HEK293 (cell line): Measurements from ENCODE around the gene POSTN.

ENCODE experiments used
- CTCF ChIA-PET: fragments of 350-600 bp; formaldehyde crosslinking; extraction: SDS; loops from one replicate; lab custom pipeline; 2021; ENCODE audit warnings: antibody characterized with exemption; lab: Yijun Ruan, JAX
- POLR2A ChIA-PET: fragments of 300-600 bp; formaldehyde crosslinking; extraction: SDS; loops from one replicate; lab custom pipeline; 2020; ENCODE audit warnings: antibody characterized with exemption, inconsistent platforms; lab: Yijun Ruan, JAX
- H3K27ac ChIP-seq: fragments of 200-500 bp; sonication (Bioruptor generic); 2 replicates; pipeline ENCODE4 v1.5.1; 2014; ENCODE audit warnings: low read depth, low read length, control low read depth, inconsistent platforms; ENCODE audit errors: extremely low read depth
- H3K36me3 ChIP-seq, 2 experiments: fragments of 200-500 bp in 1 of 2; sonication (Bioruptor generic) in 1 of 2; 1 replicate in 1 of 2; 2 replicates in 1 of 2; pipeline ENCODE4 v1.5.1; 2014 to 2017; ENCODE audit warnings: inconsistent platforms in 2 of 2, low read length in 2 of 2; ENCODE audit not compliant: control insufficient read depth in 2 of 2, insufficient read depth in 1 of 2
- H3K4me1 ChIP-seq: fragments of 200-500 bp; sonication (Bioruptor generic); 2 replicates; pipeline ENCODE4 v1.5.1; 2014; ENCODE audit warnings: mild to moderate bottlenecking, low read length, inconsistent platforms; ENCODE audit not compliant: control insufficient read depth, insufficient read depth
- H3K4me3 ChIP-seq: 2 replicates; pipeline ENCODE4 v1.5.1; 2011; ENCODE audit warnings: low read depth, mild to moderate bottlenecking, control low read depth, low read length, moderate library complexity
- H3K9me3 ChIP-seq: fragments of 200-500 bp; sonication (Bioruptor generic); 2 replicates; pipeline ENCODE4 v1.5.1; 2014; ENCODE audit warnings: low read depth, low read length, inconsistent platforms; ENCODE audit not compliant: control insufficient read depth, insufficient read depth
- GLIS2 ChIP-seq: fragments of 450-650 bp; formaldehyde crosslinking; IDR thresholded peaks from 2 replicates; pipeline ENCODE4 v1.5.1; 2016; ENCODE audit warnings: missing biosample characterization, missing genetic modification characterization
- IKZF3 ChIP-seq: fragments of 450-650 bp; IDR thresholded peaks from 2 replicates; pipeline ENCODE4 v1.5.0; 2018; ENCODE audit warnings: missing biosample characterization, mild to moderate bottlenecking, missing genetic modification characterization, moderate library complexity
- KLF8 ChIP-seq: fragments of 450-650 bp; formaldehyde crosslinking; IDR thresholded peaks from 2 replicates; pipeline ENCODE4 v1.5.1; 2016; ENCODE audit warnings: missing biosample characterization, missing genetic modification characterization
- SP3 ChIP-seq: fragments of 450-650 bp; formaldehyde crosslinking; IDR thresholded peaks from 2 replicates; pipeline ENCODE4 v1.5.1; 2016; ENCODE audit warnings: missing biosample characterization, missing genetic modification characterization
- TCF7L2 ChIP-seq: IDR thresholded peaks from 2 replicates; pipeline ENCODE4 v1.6.1; 2011; ENCODE audit warnings: low read depth, mild to moderate bottlenecking, inconsistent platforms, low read length, moderate library complexity, borderline replicate concordance
- YY1 ChIP-seq: fragments of 450-650 bp; formaldehyde crosslinking; IDR thresholded peaks from 2 replicates; pipeline ENCODE4 v1.5.1; 2018; ENCODE audit warnings: missing biosample characterization, missing genetic modification characterization
- ZFP37 ChIP-seq: fragments of 450-650 bp; formaldehyde crosslinking; IDR thresholded peaks from 2 replicates; pipeline ENCODE4 v1.5.1; 2016; ENCODE audit warnings: missing biosample characterization, missing genetic modification characterization
- ZIC2 ChIP-seq: fragments of 450-650 bp; formaldehyde crosslinking; IDR thresholded peaks from 2 replicates; pipeline ENCODE4 v1.5.1; 2016; ENCODE audit warnings: missing biosample characterization, missing genetic modification characterization
- ZNF155 ChIP-seq: fragments of 450-650 bp; formaldehyde crosslinking; IDR thresholded peaks from 2 replicates; pipeline ENCODE4 v1.5.1; 2016; ENCODE audit warnings: missing biosample characterization, missing genetic modification characterization
- ZNF175 ChIP-seq: fragments of 450-650 bp; formaldehyde crosslinking; IDR thresholded peaks from 2 replicates; pipeline ENCODE4 v1.5.1; 2016; ENCODE audit warnings: missing biosample characterization, missing genetic modification characterization
- ZNF202 ChIP-seq: fragments of 450-650 bp; formaldehyde crosslinking; IDR thresholded peaks from 2 replicates; pipeline ENCODE4 v1.5.1; 2016; ENCODE audit warnings: missing biosample characterization, missing genetic modification characterization, borderline replicate concordance
- ZNF24 ChIP-seq: fragments of 450-650 bp; formaldehyde crosslinking; IDR thresholded peaks from 2 replicates; pipeline ENCODE4 v1.5.1; 2016; ENCODE audit warnings: missing biosample characterization, missing genetic modification characterization
- ZNF530 ChIP-seq: fragments of 450-650 bp; formaldehyde crosslinking; IDR thresholded peaks from 2 replicates; pipeline ENCODE4 v1.5.1; 2016; ENCODE audit warnings: low read depth, missing biosample characterization, missing genetic modification characterization
- ZNF544 ChIP-seq: fragments of 450-650 bp; formaldehyde crosslinking; IDR thresholded peaks from 2 replicates; pipeline ENCODE4 v1.5.0; 2017; ENCODE audit warnings: missing biosample characterization, missing genetic modification characterization
- ZNF548 ChIP-seq: fragments of 450-650 bp; formaldehyde crosslinking; IDR thresholded peaks from 2 replicates; pipeline ENCODE4 v1.5.1; 2016; ENCODE audit warnings: missing biosample characterization, missing genetic modification characterization
- ZNF670 ChIP-seq: fragments of 450-650 bp; formaldehyde crosslinking; IDR thresholded peaks from 2 replicates; pipeline ENCODE4 v1.5.1; 2016; ENCODE audit warnings: missing biosample characterization, missing genetic modification characterization, low read depth
- ZNF747 ChIP-seq: fragments of 450-650 bp; formaldehyde crosslinking; IDR thresholded peaks from 2 replicates; pipeline ENCODE4 v1.5.1; 2016; ENCODE audit warnings: missing biosample characterization, missing genetic modification characterization
- TF ChIP-seq, protein P1 (sequence below): fragments of 450-650 bp; formaldehyde crosslinking; IDR thresholded peaks from 2 replicates; pipeline ENCODE4 v1.5.1; 2016; ENCODE audit warnings: missing biosample characterization, missing genetic modification characterization
- TF ChIP-seq, protein P2 (sequence below): fragments of 450-650 bp; formaldehyde crosslinking; IDR thresholded peaks from 2 replicates; pipeline ENCODE4 v1.5.1; 2016; ENCODE audit warnings: missing biosample characterization, missing genetic modification characterization, low read depth
- TF ChIP-seq, protein P3 (sequence below): fragments of 450-650 bp; formaldehyde crosslinking; IDR thresholded peaks from 2 replicates; pipeline ENCODE4 v1.5.1; 2016; ENCODE audit warnings: missing biosample characterization, missing genetic modification characterization, low read depth
- TF ChIP-seq, protein P4 (sequence below): fragments of 450-650 bp; formaldehyde crosslinking; IDR thresholded peaks from 2 replicates; pipeline ENCODE4 v1.5.1; 2017; ENCODE audit warnings: missing biosample characterization, missing genetic modification characterization

The POSTN gene

DNA sequence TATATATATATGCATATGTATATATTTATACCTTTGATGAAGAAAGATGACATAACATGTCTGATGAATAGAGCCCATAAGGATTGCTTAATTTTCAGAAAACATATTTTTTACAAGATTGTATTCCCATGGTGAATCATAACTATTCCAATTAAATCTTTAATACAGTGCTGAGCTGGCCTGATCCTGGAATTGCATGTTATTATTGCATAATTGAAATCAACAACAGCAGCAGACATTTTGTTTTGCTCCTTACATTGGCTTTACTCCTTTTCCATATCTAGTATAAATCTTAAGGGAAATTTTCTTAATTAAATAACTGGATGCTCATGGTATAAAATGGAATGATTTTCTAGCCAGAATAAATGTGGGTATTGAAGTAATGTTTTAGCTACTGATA lies 22.0 kb downstream of the POSTN start (continued):
- TF ChIP-seq, protein P1, sequence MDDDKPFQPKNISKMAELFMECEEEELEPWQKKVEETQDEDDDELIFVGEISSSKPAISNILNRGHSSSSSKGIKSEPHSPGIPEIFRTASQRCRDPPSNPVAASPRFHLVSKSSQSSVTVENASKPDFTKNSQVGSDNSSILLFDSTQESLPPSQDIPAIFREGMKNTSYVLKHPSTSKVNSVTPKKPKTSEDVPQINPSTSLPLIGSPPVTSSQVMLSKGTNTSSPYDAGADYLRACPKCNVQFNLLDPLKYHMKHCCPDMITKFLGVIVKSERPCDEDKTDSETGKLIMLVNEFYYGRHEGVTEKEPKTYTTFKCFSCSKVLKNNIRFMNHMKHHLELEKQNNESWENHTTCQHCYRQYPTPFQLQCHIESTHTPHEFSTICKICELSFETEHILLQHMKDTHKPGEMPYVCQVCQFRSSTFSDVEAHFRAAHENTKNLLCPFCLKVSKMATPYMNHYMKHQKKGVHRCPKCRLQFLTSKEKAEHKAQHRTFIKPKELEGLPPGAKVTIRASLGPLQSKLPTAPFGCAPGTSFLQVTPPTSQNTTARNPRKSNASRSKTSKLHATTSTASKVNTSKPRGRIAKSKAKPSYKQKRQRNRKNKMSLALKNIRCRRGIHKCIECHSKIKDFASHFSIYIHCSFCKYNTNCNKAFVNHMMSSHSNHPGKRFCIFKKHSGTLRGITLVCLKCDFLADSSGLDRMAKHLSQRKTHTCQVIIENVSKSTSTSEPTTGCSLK (tag by site-specific recombination), result no peak
- TF ChIP-seq YY1 (no peak), ZNF747 (tag by site-specific recombination) (no peak), ZNF202 (tag by site-specific recombination) (no peak), ZNF155 (tag by site-specific recombination) (no peak), ZNF24 (tag by site-specific recombination) (no peak)

DNA sequence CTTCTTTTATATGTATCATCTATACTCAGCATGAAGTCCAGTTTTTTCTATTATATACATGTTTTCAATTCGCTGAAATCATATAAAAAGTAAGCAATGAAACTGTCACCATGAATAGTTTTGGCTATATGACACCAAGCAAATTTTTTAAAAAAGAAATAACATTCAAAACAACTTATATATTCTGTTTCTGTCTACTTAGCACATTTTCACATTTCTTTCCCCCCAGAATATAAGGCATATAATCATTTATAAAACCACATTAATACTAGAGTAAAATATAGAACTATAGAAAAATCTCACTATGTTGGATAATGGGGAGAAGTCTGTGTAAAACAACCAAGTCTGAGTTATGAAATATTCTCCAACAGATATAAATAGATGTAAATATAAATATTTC lies 33.1 kb downstream of the POSTN start:
- POLR2A ChIA-PET, result no interaction called here
- Histone ChIP-seq H3K4me1 (no peaks in the 10 kb centered on the region), H3K4me3 (no peak overlapping the region), H3K36me3 (no peaks in the 10 kb centered on the region), H3K9me3 (no peaks in the 10 kb centered on the region), H3K27ac (no peak overlapping the region)
- TF ChIP-seq, protein P2, sequence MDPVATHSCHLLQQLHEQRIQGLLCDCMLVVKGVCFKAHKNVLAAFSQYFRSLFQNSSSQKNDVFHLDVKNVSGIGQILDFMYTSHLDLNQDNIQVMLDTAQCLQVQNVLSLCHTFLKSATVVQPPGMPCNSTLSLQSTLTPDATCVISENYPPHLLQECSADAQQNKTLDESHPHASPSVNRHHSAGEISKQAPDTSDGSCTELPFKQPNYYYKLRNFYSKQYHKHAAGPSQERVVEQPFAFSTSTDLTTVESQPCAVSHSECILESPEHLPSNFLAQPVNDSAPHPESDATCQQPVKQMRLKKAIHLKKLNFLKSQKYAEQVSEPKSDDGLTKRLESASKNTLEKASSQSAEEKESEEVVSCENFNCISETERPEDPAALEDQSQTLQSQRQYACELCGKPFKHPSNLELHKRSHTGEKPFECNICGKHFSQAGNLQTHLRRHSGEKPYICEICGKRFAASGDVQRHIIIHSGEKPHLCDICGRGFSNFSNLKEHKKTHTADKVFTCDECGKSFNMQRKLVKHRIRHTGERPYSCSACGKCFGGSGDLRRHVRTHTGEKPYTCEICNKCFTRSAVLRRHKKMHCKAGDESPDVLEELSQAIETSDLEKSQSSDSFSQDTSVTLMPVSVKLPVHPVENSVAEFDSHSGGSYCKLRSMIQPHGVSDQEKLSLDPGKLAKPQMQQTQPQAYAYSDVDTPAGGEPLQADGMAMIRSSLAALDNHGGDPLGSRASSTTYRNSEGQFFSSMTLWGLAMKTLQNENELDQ (tag by site-specific recombination), result no peak
- TF ChIP-seq SP3 (tag by site-specific recombination) (no peak), KLF8 (tag by site-specific recombination) (no peak), ZNF544 (tag by site-specific recombination) (no peak), GLIS2 (tag by site-specific recombination) (no peak), ZNF530 (no peak), ZFP37 (tag by site-specific recombination) (no peak), ZNF548 (tag by site-specific recombination) (no peak), ZNF175 (tag by site-specific recombination) (no peak), ZIC2 (no peak), TCF7L2 (no peak), ZNF670 (tag by site-specific recombination) (no peak), IKZF3 (tag by site-specific recombination) (no peak)
- TF ChIP-seq, protein P3, sequence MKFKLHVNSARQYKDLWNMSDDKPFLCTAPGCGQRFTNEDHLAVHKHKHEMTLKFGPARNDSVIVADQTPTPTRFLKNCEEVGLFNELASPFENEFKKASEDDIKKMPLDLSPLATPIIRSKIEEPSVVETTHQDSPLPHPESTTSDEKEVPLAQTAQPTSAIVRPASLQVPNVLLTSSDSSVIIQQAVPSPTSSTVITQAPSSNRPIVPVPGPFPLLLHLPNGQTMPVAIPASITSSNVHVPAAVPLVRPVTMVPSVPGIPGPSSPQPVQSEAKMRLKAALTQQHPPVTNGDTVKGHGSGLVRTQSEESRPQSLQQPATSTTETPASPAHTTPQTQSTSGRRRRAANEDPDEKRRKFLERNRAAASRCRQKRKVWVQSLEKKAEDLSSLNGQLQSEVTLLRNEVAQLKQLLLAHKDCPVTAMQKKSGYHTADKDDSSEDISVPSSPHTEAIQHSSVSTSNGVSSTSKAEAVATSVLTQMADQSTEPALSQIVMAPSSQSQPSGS (tag by site-specific recombination), result no peak
- TF ChIP-seq, protein P4, sequence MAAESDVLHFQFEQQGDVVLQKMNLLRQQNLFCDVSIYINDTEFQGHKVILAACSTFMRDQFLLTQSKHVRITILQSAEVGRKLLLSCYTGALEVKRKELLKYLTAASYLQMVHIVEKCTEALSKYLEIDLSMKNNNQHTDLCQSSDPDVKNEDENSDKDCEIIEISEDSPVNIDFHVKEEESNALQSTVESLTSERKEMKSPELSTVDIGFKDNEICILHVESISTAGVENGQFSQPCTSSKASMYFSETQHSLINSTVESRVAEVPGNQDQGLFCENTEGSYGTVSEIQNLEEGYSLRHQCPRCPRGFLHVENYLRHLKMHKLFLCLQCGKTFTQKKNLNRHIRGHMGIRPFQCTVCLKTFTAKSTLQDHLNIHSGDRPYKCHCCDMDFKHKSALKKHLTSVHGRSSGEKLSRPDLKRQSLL (tag by site-specific recombination), result no peak
- CTCF ChIA-PET, result interaction anchor here (0.7 kb wide), 1 partner anchor 59 kb away, joined by 3 read pairs; no protein-coding TSS in a partner anchor
